GM23338 (cell line): ENCODE data around the gene RPTOR. TPM values are rescaled to one million over a fixed set of nuclear protein-coding genes. Genes with fewer than 3 reads are reported as not detected.
A peak's percentile ranks its signal among the peaks of the same experiment; 100 is the strongest.

Source experiments
- ATAC-seq: fragments of 200-7000 bp; cut with Tn5 transposase; 3 replicates; pipeline ENCODE4 v1.9.1; 2020
- DNase-seq: peaks from one replicate; pipeline ENCODE4 v3.0.0-alpha.2; 2015; ENCODE audit warnings: low spot score
- H2AFZ ChIP-seq: fragments of 200-600 bp; sonication (generic); 2 replicates; pipeline ENCODE4 v1.8.0; 2016; ENCODE audit warnings: antibody characterized with exemption, mild to moderate bottlenecking, moderate library complexity
- H3F3A ChIP-seq: fragments of 200-600 bp; sonication (generic); replicated peaks from 2 replicates; pipeline ENCODE4 v1.8.0; 2017; ENCODE audit warnings: antibody characterized with exemption, mixed run types, low read depth
- H3K27ac ChIP-seq: fragments of 200-600 bp; sonication (generic); 2 replicates; pipeline ENCODE4 v1.6.1; 2016; ENCODE audit warnings: low read depth
- H3K27me3 ChIP-seq: fragments of 200-600 bp; sonication (generic); 2 replicates; pipeline ENCODE4 v1.8.0; 2016; ENCODE audit warnings: mild to moderate bottlenecking, mixed run types, moderate library complexity; ENCODE audit not compliant: insufficient read depth
- H3K36me3 ChIP-seq: fragments of 200-600 bp; sonication (generic); 2 replicates; pipeline ENCODE4 v1.8.0; 2016; ENCODE audit warnings: mild to moderate bottlenecking; ENCODE audit not compliant: insufficient read depth
- H3K4me1 ChIP-seq: fragments of 200-600 bp; sonication (generic); 2 replicates; pipeline ENCODE4 v1.8.0; 2016; ENCODE audit warnings: mild to moderate bottlenecking, moderate library complexity; ENCODE audit not compliant: insufficient read depth
- H3K4me2 ChIP-seq: fragments of 200-600 bp; sonication (generic); 2 replicates; pipeline ENCODE4 v1.7.1; 2017; ENCODE audit warnings: mixed run types
- H3K4me3 ChIP-seq: fragments of 200-600 bp; sonication (generic); 2 replicates; pipeline ENCODE4 v1.6.1; 2016; ENCODE audit warnings: mixed run types
- H3K79me2 ChIP-seq: fragments of 200-600 bp; sonication (generic); replicated peaks from 2 replicates; pipeline ENCODE4 v1.8.0; 2017; ENCODE audit warnings: mild to moderate bottlenecking; ENCODE audit not compliant: insufficient read depth
- H3K9me2 ChIP-seq: fragments of 200-600 bp; sonication (generic); 2 replicates; pipeline ENCODE4 v1.8.0; 2017; ENCODE audit not compliant: insufficient read depth
- H4K20me1 ChIP-seq: fragments of 200-600 bp; sonication (generic); replicated peaks from 2 replicates; pipeline ENCODE4 v1.8.0; 2017; ENCODE audit warnings: mild to moderate bottlenecking; ENCODE audit not compliant: insufficient read depth
- H3K27ac Mint-ChIP-seq: 2 replicates; pipeline ENCODE4 v1.8.0; 2020; ENCODE audit warnings: inconsistent platforms, mild to moderate bottlenecking, moderate library complexity, mixed read lengths
- H3K27me3 Mint-ChIP-seq: 3 replicates; pipeline ENCODE4 v1.8.0; 2022; ENCODE audit warnings: low read depth, mild to moderate bottlenecking, moderate library complexity, mixed read lengths, inconsistent platforms; ENCODE audit not compliant: insufficient read depth, poor library complexity
- H3K36me3 Mint-ChIP-seq: 3 replicates; pipeline ENCODE4 v1.8.0; 2021; ENCODE audit warnings: low read depth, mild to moderate bottlenecking, inconsistent platforms, moderate library complexity, mixed read lengths
- H3K4me1 Mint-ChIP-seq: 3 replicates; pipeline ENCODE4 v1.8.0; 2020; ENCODE audit warnings: mild to moderate bottlenecking, inconsistent platforms, mixed read lengths
- H3K4me3 Mint-ChIP-seq: 3 replicates; pipeline ENCODE4 v1.8.0; 2021; ENCODE audit warnings: moderate library complexity, mild to moderate bottlenecking, inconsistent platforms, mixed read lengths
- H3K9me3 Mint-ChIP-seq: 3 replicates; pipeline ENCODE4 v1.8.0; 2020; ENCODE audit warnings: moderate library complexity, mild to moderate bottlenecking, inconsistent platforms, mixed read lengths
- EZH2 ChIP-seq: fragments of 200-600 bp; sonication (generic); IDR thresholded peaks from one replicate; pipeline ENCODE4 v1.8.0; 2017; ENCODE audit warnings: antibody characterized with exemption, mild to moderate bottlenecking, low read depth; ENCODE audit not compliant: unreplicated experiment
- EZH2phosphoT487 ChIP-seq: fragments of 200-600 bp; sonication (generic); IDR thresholded peaks from one replicate; pipeline ENCODE4 v1.8.1; 2018; ENCODE audit warnings: antibody characterized with exemption; ENCODE audit not compliant: unreplicated experiment
- JUNB ChIP-seq: IDR thresholded peaks from one replicate; pipeline ENCODE4 v1.6.1; 2016; ENCODE audit warnings: antibody characterized with exemption; ENCODE audit not compliant: unreplicated experiment
- NANOG ChIP-seq: IDR thresholded peaks from 2 replicates; pipeline ENCODE4 v1.6.1; 2016; ENCODE audit warnings: antibody characterized with exemption, borderline replicate concordance
- REST ChIP-seq: IDR thresholded peaks from one replicate; pipeline ENCODE4 v1.6.1; 2018; ENCODE audit warnings: antibody characterized with exemption; ENCODE audit not compliant: unreplicated experiment
- STAT1 ChIP-seq: IDR thresholded peaks from one replicate; pipeline ENCODE4 v1.6.1; 2016; ENCODE audit warnings: antibody characterized with exemption; ENCODE audit not compliant: unreplicated experiment
- ZNF114 ChIP-seq: fragments of 250-450 bp; sonication (Bioruptor Pico); IDR thresholded peaks from 2 replicates; pipeline ENCODE4 v1.5.0; 2020; ENCODE audit warnings: mild to moderate bottlenecking, moderate library complexity
- ZNF331 ChIP-seq: fragments of 250-450 bp; sonication (Bioruptor Pico); IDR thresholded peaks from 2 replicates; pipeline ENCODE4 v1.5.0; 2020; ENCODE audit warnings: low read depth, mild to moderate bottlenecking, moderate library complexity
- ZNF462 ChIP-seq: fragments of 250-450 bp; sonication (Bioruptor Pico); IDR thresholded peaks from 2 replicates; pipeline ENCODE4 v1.5.0; 2020; ENCODE audit warnings: mild to moderate bottlenecking, moderate library complexity
- polyA plus RNA-seq: library from polyadenylated mRNA; unstranded; fragments of >200 nt; fragmentation: Nextera tagmentation; extraction: Ambion mirVana; gene quantifications from 2 replicates; pipeline ENCODE4 v1.2.1, GENCODE V29; 2016
- total RNA-seq: library from RNA; depleted of rRNA; stranded (reverse); fragments of >200 nt; shearing (Covaris generic); gene quantifications from 2 replicates; pipeline ENCODE4 v1.2.3, GENCODE V29; 2014

RPTOR gene
- total and polyA plus RNA-seq, 2 experiments from 2014 or later: 9.5 to 38.0 TPM

- TF ChIP-seq ZNF462 (CRISPR knock-in tag) (no peak), STAT1 (no peak), ZNF114 (CRISPR knock-in tag) (no peak), JUNB (no peak)
Observed at GRCh38 chr17:80601146-80601545, 56.5 kb downstream of the RPTOR start (continued).

GRCh38 chr17:80603396-80603795, 58.8 kb downstream of the RPTOR start:
- Mint-ChIP-seq H3K4me1 (peaks cover 17% of the 10 kb centered on the region), H3K9me3 (peaks cover 2% of the 10 kb centered on the region; the same call in 2 of the 3 replicates), H3K36me3 (peaks cover 6% of the 10 kb centered on the region; the same call in 2 of the 3 replicates), H3K27me3 (peaks cover 5% of the 10 kb centered on the region), H3K4me3 (peak overlapping the region; percentile 16; the same call in 1 of the 3 replicates), H3K27ac (no peak overlapping the region)
- H3K36me3 ChIP-seq: no peaks in the 10 kb centered on the region
- DNase-seq (no peak), ATAC-seq (peak; percentile 40; the same call in 2 of the 3 replicates)
- no peak overlapping the region; the same call in 1 of the 2 replicates for H3K27ac ChIP-seq
- H3K27me3 ChIP-seq: no peaks in the 10 kb centered on the region
- peaks cover 80% of the 10 kb centered on the region for H3K79me2 ChIP-seq
- H3K4me1 ChIP-seq: peaks cover 14% of the 10 kb centered on the region
- no peaks in the 10 kb centered on the region for H3F3A ChIP-seq
- H3K4me3 ChIP-seq: no peak overlapping the region
- no peak overlapping the region for H2AFZ ChIP-seq
- H4K20me1 ChIP-seq: peaks cover 26% of the 10 kb centered on the region
- peak overlapping the region; percentile 58 for H3K4me2 ChIP-seq
- no peaks in the 10 kb centered on the region for H3K9me2 ChIP-seq
- TF ChIP-seq EZH2phosphoT487: no peak
- no peak for TF ChIP-seq EZH2
- no peak for TF ChIP-seq REST
- TF ChIP-seq STAT1: no peak
- no peak for TF ChIP-seq JUNB
- no peak for TF ChIP-seq ZNF331 (CRISPR knock-in tag)
- no peak for TF ChIP-seq NANOG
